K562 (cell line): ENCODE results near the gene C17orf114.

ENCODE experiments used
- BCLAF1 ChIP-seq, 2 experiments: fragments of 450-650 bp in 1 of 2; IDR thresholded peaks; 2 replicates each; pipeline ENCODE4 v1.6.1; 2011 to 2017; ENCODE audit warnings: low read depth in 2 of 2, antibody characterized with exemption in 1 of 2, borderline replicate concordance in 1 of 2, low read length in 1 of 2, mild to moderate bottlenecking in 1 of 2, mixed read lengths in 1 of 2; ENCODE audit not compliant: control insufficient read depth in 1 of 2
- C11orf30 ChIP-seq: fragments of 450-650 bp; IDR thresholded peaks from 2 replicates; pipeline ENCODE4 v1.6.1; 2016; ENCODE audit warnings: low read depth, mild to moderate bottlenecking
- E4F1 ChIP-seq: fragments of 250-450 bp; sonication (Bioruptor Pico); IDR thresholded peaks from 2 replicates; pipeline ENCODE4 v1.5.0; 2021; ENCODE audit warnings: mild to moderate bottlenecking, borderline replicate concordance
- GATAD2B ChIP-seq: fragments of 450-650 bp; IDR thresholded peaks from 2 replicates; pipeline ENCODE4 v1.6.1; 2017; ENCODE audit warnings: mild to moderate bottlenecking, borderline replicate concordance
- HDAC6 ChIP-seq: IDR thresholded peaks from 2 replicates; pipeline ENCODE4 v1.6.1; 2012; ENCODE audit warnings: low read depth, mild to moderate bottlenecking, control low read depth, inconsistent platforms, low read length, moderate library complexity
- KLF10 ChIP-seq: fragments of 250-450 bp; sonication (Bioruptor Pico); IDR thresholded peaks from 2 replicates; pipeline ENCODE4 v1.6.1; 2021; ENCODE audit warnings: matching md5 sums
- MBD1 ChIP-seq: fragments of 250-450 bp; sonication (Bioruptor Pico); IDR thresholded peaks from 2 replicates; pipeline ENCODE4 v1.8.0; 2022; ENCODE audit warnings: inconsistent platforms
- NRF1 ChIP-seq, 2 experiments: fragments of 450-650 bp; IDR thresholded peaks in 1 of 2; conservative IDR thresholded peaks in 1 of 2; 2 replicates each; pipeline ENCODE4 v1.6.1; 2014; ENCODE audit warnings: mild to moderate bottlenecking in 2 of 2
- USF2 ChIP-seq: sonication (generic); formaldehyde crosslinking; IDR thresholded peaks from 2 replicates; pipeline ENCODE4 v1.5.0; 2020; ENCODE audit warnings: missing genetic modification reagents
- ZNF318 ChIP-seq, 2 experiments: fragments of 450-650 bp; IDR thresholded peaks; 2 replicates each; pipeline ENCODE4 v1.6.1; 2016; ENCODE audit warnings: mild to moderate bottlenecking in 2 of 2, borderline replicate concordance in 1 of 2, low read depth in 1 of 2, moderate library complexity in 1 of 2
- ZNF589 ChIP-seq: fragments of 200-800 bp; sonication (Bioruptor generic); IDR thresholded peaks from 2 replicates; pipeline ENCODE4 v1.6.1; 2016; ENCODE audit warnings: low read depth, missing genetic modification characterization, missing compliant biosample characterization

Gene C17orf114

GRCh38 chr17:4782652-4783051 lies 19.5 kb downstream of the C17orf114 start (continued):
- no peak for TF ChIP-seq ZNF318 (IDR thresholded peaks at IDR 0.05; ENCODE audit: borderline replicate concordance in 1 of 2, low read depth in 1 of 2)
- TF ChIP-seq USF2: peak; percentile 78
- no peak for TF ChIP-seq MBD1 (CRISPR knock-in tag)
- no peak for TF ChIP-seq HDAC6
- TF ChIP-seq KLF10 (CRISPR knock-in tag): no peak
- no peak for TF ChIP-seq BCLAF1 (IDR thresholded peaks at IDR 0.05; ENCODE audit: borderline replicate concordance in 1 of 2, control insufficient read depth in 1 of 2, low read depth in 2 of 2, low read length in 1 of 2)
- TF ChIP-seq ZNF589 (CRISPR knock-in tag): no peak
- peak; percentile 89 to 91 for TF ChIP-seq NRF1 (conservative IDR thresholded peaks at IDR 0.05 in 1 of 2, IDR thresholded peaks at IDR 0.05 in 1 of 2)
- TF ChIP-seq C11orf30: no peak
- TF ChIP-seq GATAD2B: no peak
- TF ChIP-seq E4F1 (CRISPR knock-in tag): no peak
